HG03139 (cell line): ENCODE measurements around the gene SYK.

Experiments used
- ATAC-seq: cut with Tn5 transposase; IDR thresholded peaks from one replicate; pipeline ENCODE4 v1.9.1; 2021; ENCODE audit not compliant: unreplicated experiment

SYK gene

GRCh38 chr9:90901933-90902332 lies 100.3 kb downstream of the SYK start:
- no peak for ATAC-seq

GRCh38 chr9:90903766-90904424 lies 102.3 kb downstream of the SYK start:
- ATAC-seq = no peak

- no peak for ATAC-seq
Observed at GRCh38 chr9:90904706-90905478, 103.3 kb downstream of the SYK start.

GRCh38 chr9:90905822-90906221 lies 104.2 kb downstream of the SYK start:
- ATAC-seq = no peak

- no peak for ATAC-seq
Observed at GRCh38 chr9:90906316-90907055, 104.9 kb downstream of the SYK start.

DNA sequence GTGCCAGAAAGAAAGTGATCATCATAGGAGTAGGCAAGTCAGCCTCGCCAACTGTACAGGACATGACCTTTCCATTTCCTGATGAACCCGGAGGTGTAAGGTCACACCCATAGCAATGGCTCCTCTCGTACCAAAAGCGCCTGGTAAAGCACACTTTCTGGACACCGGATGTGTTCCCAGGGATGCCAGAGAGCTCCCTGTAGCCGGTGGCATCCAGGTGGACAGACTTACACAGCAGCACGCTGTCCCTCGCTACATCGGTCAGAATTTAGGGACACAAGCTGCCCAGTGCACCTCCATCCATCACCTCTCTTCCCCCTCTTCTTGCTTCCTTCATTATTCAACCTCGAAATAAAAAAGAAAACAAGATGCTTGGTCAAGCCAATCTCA lies 105.4 kb downstream of the SYK start:
- no peak for ATAC-seq

- no peak for ATAC-seq
Observed at GRCh38 chr9:90907790-90908189, 106.2 kb downstream of the SYK start.

DNA sequence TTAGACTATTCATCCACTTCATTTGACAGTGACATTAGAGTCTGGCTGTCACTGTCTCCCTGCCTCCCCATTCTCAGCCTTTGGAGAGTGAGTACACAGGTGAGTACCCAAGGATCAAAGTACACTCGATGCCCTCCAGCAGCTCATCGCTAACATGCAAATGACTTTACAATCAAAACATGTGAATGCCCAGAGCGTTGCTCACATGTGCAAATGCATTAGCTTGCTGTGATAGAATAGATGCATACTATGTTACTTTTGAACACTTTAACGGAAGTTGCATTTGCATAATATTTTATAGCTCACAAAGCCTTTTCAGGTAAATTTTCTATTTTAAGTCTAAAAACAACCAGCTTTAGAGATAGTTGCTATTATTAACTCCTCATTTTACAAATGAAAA lies 107.6 kb downstream of the SYK start:
- ATAC-seq = no peak

- ATAC-seq = no peak
Observed at GRCh38 chr9:90909747-90910283, 108.2 kb downstream of the SYK start.

DNA sequence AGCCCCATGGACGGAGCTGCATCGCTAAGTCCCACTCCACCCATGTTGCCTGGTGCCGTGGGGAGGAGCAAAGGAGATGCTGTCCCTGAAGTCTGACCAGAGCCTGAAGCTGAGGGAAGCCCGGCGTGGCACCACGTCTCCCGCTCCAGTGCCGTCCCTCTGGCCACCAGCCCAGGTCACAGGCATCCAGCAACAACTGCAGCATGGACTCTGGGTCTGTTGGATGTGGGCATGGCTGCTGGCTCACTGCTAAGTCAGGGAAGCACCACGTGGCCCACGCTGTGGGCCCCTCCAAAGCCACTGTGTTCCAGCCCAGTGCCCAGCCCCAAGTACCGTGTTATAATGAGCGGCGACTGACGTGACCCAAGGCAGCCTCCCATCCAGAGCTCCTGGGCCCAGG lies 112.6 kb downstream of the SYK start:
- ATAC-seq = no peak

DNA sequence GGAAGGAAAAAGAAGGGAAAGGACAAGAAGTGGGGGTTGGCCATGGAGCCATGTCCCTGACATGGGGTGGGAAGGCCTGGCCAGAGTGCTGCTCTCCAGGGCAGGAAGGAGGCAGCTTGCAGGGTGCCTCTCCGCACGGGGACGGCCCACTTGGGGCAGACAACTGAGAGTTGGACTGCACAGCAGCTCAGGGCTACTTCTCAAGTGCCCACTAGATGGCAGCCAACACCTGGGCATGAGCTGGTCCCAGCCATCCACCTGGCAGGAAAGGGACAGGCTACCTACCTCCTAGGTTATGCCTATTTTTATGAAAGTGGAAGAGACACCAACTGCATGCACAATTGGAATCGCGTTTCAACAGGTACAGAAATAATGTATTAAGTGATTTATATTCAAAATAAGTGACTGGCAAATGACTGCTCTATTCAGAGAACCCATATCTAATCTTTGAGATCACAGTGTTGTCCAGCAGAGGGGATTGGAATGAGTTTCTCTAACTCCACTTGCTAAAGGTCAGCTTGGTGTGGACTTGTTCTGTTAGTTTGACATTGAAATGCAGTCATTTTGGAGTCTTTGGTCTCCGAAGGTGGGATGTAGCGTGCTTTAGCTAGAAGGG lies 113.4 kb downstream of the SYK start:
- ATAC-seq = peak; percentile 86

DNA sequence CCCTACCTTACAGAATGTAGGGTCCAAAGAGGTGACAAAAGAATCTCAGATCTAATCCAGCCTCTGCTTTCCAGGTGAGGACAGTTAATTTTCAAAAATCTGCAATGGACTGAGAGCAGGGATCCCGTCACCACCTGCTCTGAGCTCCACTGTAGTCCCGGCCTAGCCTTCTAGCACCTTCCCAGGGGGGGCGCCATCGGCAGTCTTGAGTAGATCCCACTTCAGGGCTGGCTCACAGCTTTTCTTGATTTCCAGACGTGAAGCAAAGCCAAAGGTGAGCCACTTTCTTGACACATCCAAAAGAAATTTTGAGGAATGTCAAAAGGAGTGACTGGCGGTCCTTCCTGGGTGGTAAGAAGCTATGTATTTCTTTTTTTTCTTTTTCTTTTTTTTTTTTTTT lies 114.1 kb downstream of the SYK start:
- no peak for ATAC-seq

DNA sequence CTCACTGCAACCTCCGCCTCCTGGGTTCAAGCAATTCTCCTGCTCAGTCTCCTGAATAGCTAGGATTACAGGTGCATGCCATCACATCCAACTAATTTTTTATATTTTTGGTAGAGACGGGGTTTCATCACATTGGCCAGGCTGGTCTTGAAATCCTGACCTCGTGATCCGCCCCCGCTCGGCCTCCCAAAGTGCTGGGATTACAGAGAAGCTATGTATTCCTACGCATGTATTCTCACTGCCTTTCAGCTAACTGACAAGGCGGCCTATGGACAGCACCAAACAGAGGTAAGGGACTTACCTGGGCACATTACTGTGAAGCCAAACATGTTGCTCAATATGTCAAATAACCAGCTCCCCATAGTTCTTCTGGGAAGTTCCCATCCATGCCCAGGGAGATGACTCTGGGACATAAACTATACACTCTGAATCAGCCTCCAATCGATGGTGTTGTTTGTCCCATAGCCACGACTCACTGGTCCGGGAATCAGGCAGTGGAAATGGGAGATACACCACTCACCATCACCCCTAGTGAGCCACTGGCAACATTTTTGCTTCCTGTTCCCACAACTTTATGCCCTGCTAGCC lies 114.6 kb downstream of the SYK start:
- no peak for ATAC-seq

GRCh38 chr9:90919883-90920282 lies 118.3 kb downstream of the SYK start:
- ATAC-seq = no peak

- ATAC-seq = no peak
Observed at GRCh38 chr9:90921104-90921503, 119.5 kb downstream of the SYK start.

GRCh38 chr9:90921969-90922368 lies 120.3 kb downstream of the SYK start:
- no peak for ATAC-seq

- ATAC-seq = no peak
Observed at GRCh38 chr9:90925581-90926257, 124.1 kb downstream of the SYK start.

- no peak for ATAC-seq
Observed at GRCh38 chr9:90926936-90927335, 125.3 kb downstream of the SYK start.

- no peak for ATAC-seq
Observed at GRCh38 chr9:90927496-90927895, 125.9 kb downstream of the SYK start.

- no peak for ATAC-seq
Observed at GRCh38 chr9:90929626-90930025, 128.0 kb downstream of the SYK start.
